Neural cell (in vitro differentiated cells): ENCODE data around the gene HERC2. TPM values are rescaled to one million over a fixed set of nuclear protein-coding genes. Genes with fewer than 3 reads are reported as not detected.

Experiments
- H2AFZ ChIP-seq: fragments of 200-600, 300-800 bp; sonication (generic), shearing (Covaris generic); 2 replicates; pipeline ENCODE4 v1.6.0; 2014; ENCODE audit warnings: low read depth, mild to moderate bottlenecking, antibody characterized with exemption, low read length, moderate library complexity
- H3F3A ChIP-seq: fragments of 200-600 bp; shearing (Covaris generic); 2 replicates; pipeline ENCODE4 v1.6.1; 2016; ENCODE audit warnings: mild to moderate bottlenecking, moderate library complexity, mixed read lengths, antibody characterized with exemption, low read length; ENCODE audit not compliant: insufficient read depth, poor library complexity, severe bottlenecking
- H3K27ac ChIP-seq: fragments of 200-600, 300-800 bp; sonication (generic), shearing (Covaris generic); 2 replicates; pipeline ENCODE4 v1.5.1; 2014; ENCODE audit warnings: mild to moderate bottlenecking, low read length, moderate library complexity
- H3K27me3 ChIP-seq: fragments of 300-800, 200-600 bp; sonication (generic), shearing (Covaris generic); 2 replicates; pipeline ENCODE4 v1.6.0; 2014; ENCODE audit warnings: mild to moderate bottlenecking, low read depth, low read length, moderate library complexity; ENCODE audit not compliant: insufficient read depth
- H3K36me3 ChIP-seq: fragments of 300-800, 200-600 bp; sonication (generic), shearing (Covaris generic); 2 replicates; pipeline ENCODE4 v1.5.1; 2014; ENCODE audit warnings: mild to moderate bottlenecking, antibody characterized with exemption, low read length, moderate library complexity; ENCODE audit not compliant: insufficient read depth
- H3K4me2 ChIP-seq: fragments of 300-800, 200-600 bp; sonication (generic), shearing (Covaris generic); 2 replicates; pipeline ENCODE4 v1.6.0; 2014; ENCODE audit warnings: mild to moderate bottlenecking, low read length
- H3K4me3 ChIP-seq: fragments of 300-800, 200-600 bp; sonication (generic), shearing (Covaris generic); 2 replicates; pipeline ENCODE4 v1.5.1; 2014; ENCODE audit warnings: mild to moderate bottlenecking, low read length, moderate library complexity
- H3K79me2 ChIP-seq: fragments of 200-600 bp; shearing (Covaris generic); replicated peaks from 2 replicates; pipeline ENCODE4 v1.6.0; 2014; ENCODE audit warnings: mild to moderate bottlenecking, low read length, moderate library complexity; ENCODE audit not compliant: insufficient read depth
- H3K9ac ChIP-seq: fragments of 300-800, 200-600 bp; sonication (generic), shearing (Covaris generic); 2 replicates; pipeline ENCODE4 v1.6.1; 2016; ENCODE audit warnings: mild to moderate bottlenecking, low read length, mixed read lengths
- H3K9me2 ChIP-seq: fragments of 200-600 bp; shearing (Covaris generic); 2 replicates; pipeline ENCODE4 v1.6.1; 2016; ENCODE audit warnings: mild to moderate bottlenecking, low read length, mixed read lengths; ENCODE audit not compliant: insufficient read depth
- H3K9me3 ChIP-seq: fragments of 200-600, 300-800 bp; sonication (generic), shearing (Covaris generic); 2 replicates; pipeline ENCODE4 v1.6.1; 2016; ENCODE audit warnings: mild to moderate bottlenecking, mixed run types, low read length, moderate library complexity, mixed read lengths
- H4K20me1 ChIP-seq: fragments of 200-600 bp; shearing (Covaris generic); 2 replicates; pipeline ENCODE4 v1.6.1; 2016; ENCODE audit warnings: mild to moderate bottlenecking, mixed run types; ENCODE audit not compliant: insufficient read depth
- CTCF ChIP-seq: fragments of 450-650 bp; IDR thresholded peaks from 2 replicates; pipeline ENCODE4 v1.5.1; 2014; ENCODE audit warnings: antibody characterized with exemption, mild to moderate bottlenecking, moderate library complexity; ENCODE audit not compliant: poor library complexity, severe bottlenecking
- EP300 ChIP-seq: fragments of 450-650 bp; conservative IDR thresholded peaks from 2 replicates; pipeline ENCODE4 v1.6.1; 2014; ENCODE audit warnings: antibody characterized with exemption, mild to moderate bottlenecking, moderate library complexity; ENCODE audit not compliant: poor library complexity, severe bottlenecking
- EZH2 ChIP-seq: fragments of 200-600, 300-800 bp; shearing (Covaris generic), sonication (generic); IDR thresholded peaks from 2 replicates; pipeline ENCODE4 v1.6.1; 2014; ENCODE audit warnings: antibody characterized with exemption, low read length, borderline replicate concordance, mild to moderate bottlenecking; ENCODE audit not compliant: insufficient read depth, poor library complexity, severe bottlenecking
- MXI1 ChIP-seq: fragments of 450-650 bp; conservative IDR thresholded peaks from 2 replicates; pipeline ENCODE4 v1.6.1; 2014; ENCODE audit warnings: antibody characterized with exemption, mild to moderate bottlenecking; ENCODE audit not compliant: poor library complexity, severe bottlenecking
- POLR2AphosphoS5 ChIP-seq: IDR thresholded peaks from 2 replicates; pipeline ENCODE4 v1.6.1; 2012
- RAD21 ChIP-seq: fragments of 450-650 bp; conservative IDR thresholded peaks from 2 replicates; pipeline ENCODE4 v1.6.1; 2014; ENCODE audit warnings: antibody characterized with exemption, mild to moderate bottlenecking, moderate library complexity
- REST ChIP-seq: IDR thresholded peaks from 2 replicates; pipeline ENCODE4 v1.6.1; 2012; ENCODE audit warnings: borderline replicate concordance
- TAF1 ChIP-seq: IDR thresholded peaks from 2 replicates; pipeline ENCODE4 v1.6.1; 2012; ENCODE audit warnings: low read depth
- polyA plus RNA-seq: library from polyadenylated mRNA; depleted of rRNA; stranded (reverse); fragments of >200 nt; gene quantifications from 2 replicates; pipeline ENCODE4 v1.2.3, GENCODE V29; 2014

The HERC2 gene
- polyA plus RNA-seq, 1 donor from 2014 or later, result 47.3 TPM

GRCh38 chr15:28094732-28095521, 227.1 kb downstream of the HERC2 start:
- H3K9me3 ChIP-seq, result no peaks in the 10 kb centered on the region
- H3K9ac ChIP-seq, result no peak overlapping the region
- H3K27ac ChIP-seq, result no peak overlapping the region
- H3K9me2 ChIP-seq, result no peaks in the 10 kb centered on the region
- H3K27me3 ChIP-seq, result peaks cover 65% of the 10 kb centered on the region
- H4K20me1 ChIP-seq, result no peaks in the 10 kb centered on the region
- no peaks in the 10 kb centered on the region for H3F3A ChIP-seq
- no peak overlapping the region for H3K4me2 ChIP-seq
- no peak for TF ChIP-seq CTCF
- no peak for TF ChIP-seq RAD21
- TF ChIP-seq MXI1, result no peak
- peak; percentile 61 for TF ChIP-seq EZH2
- no peak for TF ChIP-seq POLR2AphosphoS5
- H3K36me3 ChIP-seq, result no peaks in the 10 kb centered on the region
- no peak overlapping the region for H2AFZ ChIP-seq
- no peaks in the 10 kb centered on the region for H3K79me2 ChIP-seq
- peak overlapping the region; percentile 35 for H3K4me3 ChIP-seq

- no peaks in the 10 kb centered on the region for H3F3A ChIP-seq
- no peaks in the 10 kb centered on the region for H3K79me2 ChIP-seq
- no peaks in the 10 kb centered on the region for H4K20me1 ChIP-seq
- no peak overlapping the region for H3K4me2 ChIP-seq
- no peaks in the 10 kb centered on the region for H3K9me3 ChIP-seq
- H2AFZ ChIP-seq, result no peak overlapping the region
- H3K36me3 ChIP-seq, result no peaks in the 10 kb centered on the region
- no peak overlapping the region for H3K4me3 ChIP-seq
- H3K27me3 ChIP-seq, result peaks cover 56% of the 10 kb centered on the region
- H3K27ac ChIP-seq, result no peak overlapping the region
- no peak for TF ChIP-seq RAD21
- TF ChIP-seq CTCF, result no peak
- TF ChIP-seq TAF1, result no peak
- TF ChIP-seq REST, result no peak
- no peak for TF ChIP-seq EP300
- no peak for TF ChIP-seq MXI1
- no peaks in the 10 kb centered on the region for H3K9me2 ChIP-seq
- H3K9ac ChIP-seq, result no peak overlapping the region
Measured at GRCh38 chr15:28093752-28094535, 228.0 kb downstream of the HERC2 start.
